Transverse colon (tissue), 4 donors: ENCODE data around the gene CDH12.

Source experiments
- EP300 ChIP-seq: sonication (generic); formaldehyde crosslinking; IDR thresholded peaks from one replicate; pipeline ENCODE4 v1.6.1; 2017; ENCODE audit warnings: antibody characterized with exemption, low read depth
- POLR2A ChIP-seq: fragments of 450-650 bp; IDR thresholded peaks from one replicate; pipeline ENCODE4 v1.6.1; 2016; ENCODE audit warnings: antibody characterized with exemption, mild to moderate bottlenecking, moderate library complexity
- POLR2AphosphoS5 ChIP-seq, 3 donors: sonication (generic); formaldehyde crosslinking; IDR thresholded peaks; one replicate each; pipeline ENCODE4 v1.6.1; 2016; ENCODE audit warnings: antibody characterized with exemption in 3 of 3
- TF ChIP-seq, protein P1 (sequence below), 5 experiments: fragments of 200-600 bp in 3 of 5; fragments of 450-650 bp in 2 of 5; sonication (generic) in 3 of 5; IDR thresholded peaks; 1 replicate in 2 of 5; 2 replicates in 3 of 5; pipeline ENCODE4 v1.5.1; 2016 to 2017; ENCODE audit warnings: antibody characterized with exemption in 5 of 5, inconsistent platforms in 3 of 5, mild to moderate bottlenecking in 2 of 5, moderate library complexity in 1 of 5

GRCh38 chr5:22351178-22351577, 502.0 kb downstream of the CDH12 start:
- TF ChIP-seq, protein P1, sequence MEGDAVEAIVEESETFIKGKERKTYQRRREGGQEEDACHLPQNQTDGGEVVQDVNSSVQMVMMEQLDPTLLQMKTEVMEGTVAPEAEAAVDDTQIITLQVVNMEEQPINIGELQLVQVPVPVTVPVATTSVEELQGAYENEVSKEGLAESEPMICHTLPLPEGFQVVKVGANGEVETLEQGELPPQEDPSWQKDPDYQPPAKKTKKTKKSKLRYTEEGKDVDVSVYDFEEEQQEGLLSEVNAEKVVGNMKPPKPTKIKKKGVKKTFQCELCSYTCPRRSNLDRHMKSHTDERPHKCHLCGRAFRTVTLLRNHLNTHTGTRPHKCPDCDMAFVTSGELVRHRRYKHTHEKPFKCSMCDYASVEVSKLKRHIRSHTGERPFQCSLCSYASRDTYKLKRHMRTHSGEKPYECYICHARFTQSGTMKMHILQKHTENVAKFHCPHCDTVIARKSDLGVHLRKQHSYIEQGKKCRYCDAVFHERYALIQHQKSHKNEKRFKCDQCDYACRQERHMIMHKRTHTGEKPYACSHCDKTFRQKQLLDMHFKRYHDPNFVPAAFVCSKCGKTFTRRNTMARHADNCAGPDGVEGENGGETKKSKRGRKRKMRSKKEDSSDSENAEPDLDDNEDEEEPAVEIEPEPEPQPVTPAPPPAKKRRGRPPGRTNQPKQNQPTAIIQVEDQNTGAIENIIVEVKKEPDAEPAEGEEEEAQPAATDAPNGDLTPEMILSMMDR (IDR thresholded peaks at IDR 0.05): no peak
- TF ChIP-seq POLR2A (no peak), EP300 (no peak), POLR2AphosphoS5 (IDR thresholded peaks at IDR 0.05) (no peak)
